Muscle layer of colon (tissue), 2 donors: ENCODE measurements around the gene TMEM100.

Experiments
- H3K27ac ChIP-seq: one replicate; pipeline ENCODE4 v1.7.0; 2013; ENCODE audit warnings: low read depth, mild to moderate bottlenecking, low read length, moderate library complexity
- H3K27me3 ChIP-seq, 2 donors: one replicate each; pipeline ENCODE4 v1.7.0; 2013; ENCODE audit warnings: low read length in 2 of 2, mild to moderate bottlenecking in 2 of 2; ENCODE audit not compliant: insufficient read depth in 2 of 2, control insufficient read depth in 1 of 2
- H3K36me3 ChIP-seq: one replicate; pipeline ENCODE4 v1.7.0; 2013; ENCODE audit warnings: mild to moderate bottlenecking, low read length; ENCODE audit not compliant: insufficient read depth
- H3K4me1 ChIP-seq: one replicate; pipeline ENCODE4 v1.7.0; 2013; ENCODE audit warnings: mild to moderate bottlenecking, low read length; ENCODE audit not compliant: insufficient read depth
- H3K4me3 ChIP-seq, 2 donors: one replicate each; pipeline ENCODE4 v1.7.0; 2013; ENCODE audit warnings: low read length in 2 of 2, low read depth in 1 of 2, mild to moderate bottlenecking in 1 of 2, moderate library complexity in 1 of 2
- H3K9ac ChIP-seq: one replicate; pipeline ENCODE4 v1.7.0; 2013; ENCODE audit warnings: low read length
- H3K9me3 ChIP-seq: one replicate; pipeline ENCODE4 v1.7.0; 2013; ENCODE audit warnings: mild to moderate bottlenecking, low read length
- donor health status: abdominal sarcoma.
- donor health status: Adenocarcinoma of cecum.

TMEM100 gene, protein sequence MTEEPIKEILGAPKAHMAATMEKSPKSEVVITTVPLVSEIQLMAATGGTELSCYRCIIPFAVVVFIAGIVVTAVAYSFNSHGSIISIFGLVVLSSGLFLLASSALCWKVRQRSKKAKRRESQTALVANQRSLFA

DNA sequence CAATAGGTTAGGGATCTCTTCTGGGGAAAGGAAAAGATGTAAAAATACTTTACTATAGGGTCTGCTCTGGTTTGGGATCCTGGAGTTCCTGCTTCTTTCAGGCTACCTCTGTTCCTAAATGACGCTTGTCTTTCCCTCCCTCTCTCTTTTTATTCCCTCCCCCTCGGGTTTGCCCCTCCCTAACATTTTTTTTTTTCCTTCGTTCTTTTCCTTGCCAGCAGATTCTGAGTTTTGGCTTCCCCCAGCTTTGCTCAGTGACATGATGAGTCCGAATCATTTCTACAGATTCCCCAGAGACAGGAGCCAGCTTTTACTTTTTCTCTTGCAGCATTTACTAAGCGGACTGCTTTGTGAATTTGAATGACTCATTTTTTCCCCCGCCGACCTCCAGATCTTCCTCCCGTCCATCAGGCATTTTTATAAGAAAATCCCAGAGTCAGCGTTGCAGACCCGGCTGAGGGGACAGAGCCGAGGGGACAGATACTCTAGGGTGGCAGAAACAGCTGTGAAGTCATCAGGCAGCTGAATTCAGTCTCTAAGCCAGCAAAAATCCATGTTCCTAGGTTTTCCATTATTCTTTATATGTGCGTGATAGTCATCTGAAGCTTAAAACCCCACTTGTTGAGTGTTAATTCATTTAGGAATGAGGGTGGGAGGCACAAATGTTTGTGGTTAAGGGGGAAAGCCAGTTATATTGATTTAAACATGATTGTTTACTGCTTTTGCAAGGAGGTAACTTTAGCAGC lies at the start of gene TMEM100:
Gene TMEM100 (minus strand): TSS at position 123 of the 746 bp plus-strand sequence. CDS start 1,794 bp downstream, outside the sequence.
- Histone ChIP-seq H3K4me3 (peak within 1 kb of the TSS; percentile 24 to 58), H3K9ac (peak within 1 kb of the TSS; percentile 12)

GRCh38 chr17:55772086-55772485 lies 49.4 kb upstream of the TMEM100 start:
- Histone ChIP-seq H3K4me1 (peaks cover 14% of the 10 kb centered on the region), H3K9ac (no peak overlapping the region), H3K27me3 (no peaks in the 10 kb centered on the region), H3K36me3 (peaks cover 67% of the 10 kb centered on the region), H3K4me3 (no peak overlapping the region), H3K27ac (no peak overlapping the region), H3K9me3 (no peaks in the 10 kb centered on the region)

More for the DNA sequence above, at the start of gene TMEM100:
- Histone ChIP-seq H3K36me3 (no peaks in the 10 kb centered on the region), H3K27me3 (no peaks in the 10 kb centered on the region), H3K9me3 (no peaks in the 10 kb centered on the region), H3K27ac (peak within 1 kb of the TSS; percentile 57), H3K4me1 (peaks cover 39% of the 10 kb centered on the region)

DNA sequence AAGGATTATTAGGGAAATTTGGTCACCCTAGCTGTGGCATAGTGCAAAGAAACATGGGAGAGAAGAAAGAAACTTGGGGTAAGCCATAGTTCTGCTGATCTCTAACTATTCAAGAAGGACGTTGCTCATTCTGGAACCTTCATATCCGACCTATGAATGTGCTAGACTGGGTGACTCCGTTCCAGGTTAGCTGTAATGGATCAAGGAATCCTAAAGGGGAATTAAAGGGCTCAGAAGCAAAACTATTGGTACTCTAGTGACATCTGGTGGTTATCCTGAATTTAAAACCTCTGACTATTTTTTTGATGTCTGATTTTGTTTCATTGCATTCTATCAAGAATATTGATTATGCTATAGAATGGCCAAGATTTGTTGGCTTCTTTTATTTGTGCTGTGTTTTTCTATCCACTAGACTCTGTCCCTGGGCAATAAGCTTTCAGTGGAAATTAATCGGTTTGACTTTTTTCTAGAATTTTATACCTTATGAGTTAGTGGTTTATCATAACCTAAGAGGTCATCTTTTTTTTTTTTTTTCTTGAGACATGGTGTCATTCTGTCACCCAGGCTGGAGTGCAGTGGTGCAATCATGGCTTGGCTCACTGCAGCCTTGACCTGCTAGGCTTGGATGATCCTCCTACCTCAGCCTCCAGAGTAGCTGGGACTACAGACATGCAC lies 47.7 kb upstream of the TMEM100 start:
- Histone ChIP-seq H3K36me3 (peaks cover 50% of the 10 kb centered on the region), H3K9ac (no peak overlapping the region), H3K27ac (no peak overlapping the region), H3K27me3 (no peaks in the 10 kb centered on the region), H3K4me3 (no peak overlapping the region), H3K9me3 (no peaks in the 10 kb centered on the region), H3K4me1 (peaks cover 14% of the 10 kb centered on the region)

GRCh38 chr17:55769625-55770000 lies 46.9 kb upstream of the TMEM100 start:
- H3K4me1 ChIP-seq, result peaks cover 14% of the 10 kb centered on the region
- no peak overlapping the region for H3K27ac ChIP-seq
- peaks cover 43% of the 10 kb centered on the region for H3K36me3 ChIP-seq

GRCh38 chr17:55768936-55769624 lies 46.4 kb upstream of the TMEM100 start:
- H3K36me3 ChIP-seq, result peaks cover 39% of the 10 kb centered on the region
- no peaks in the 10 kb centered on the region for H3K9me3 ChIP-seq
- no peak overlapping the region for H3K4me3 ChIP-seq
- H3K4me1 ChIP-seq, result peaks cover 16% of the 10 kb centered on the region
- H3K27me3 ChIP-seq, result no peaks in the 10 kb centered on the region
- no peak overlapping the region for H3K9ac ChIP-seq
- no peak overlapping the region for H3K27ac ChIP-seq

More at GRCh38 chr17:55769625-55770000, 46.9 kb upstream of the TMEM100 start:
- Histone ChIP-seq H3K4me3 (no peak overlapping the region), H3K27me3 (no peaks in the 10 kb centered on the region), H3K9me3 (no peaks in the 10 kb centered on the region), H3K9ac (no peak overlapping the region)

GRCh38 chr17:55765472-55765871 lies 42.8 kb upstream of the TMEM100 start:
- Histone ChIP-seq H3K27me3 (no peaks in the 10 kb centered on the region), H3K4me1 (peaks cover 24% of the 10 kb centered on the region), H3K36me3 (peaks cover 7% of the 10 kb centered on the region), H3K9ac (no peak overlapping the region), H3K9me3 (no peaks in the 10 kb centered on the region), H3K4me3 (no peak overlapping the region), H3K27ac (no peak overlapping the region)

DNA sequence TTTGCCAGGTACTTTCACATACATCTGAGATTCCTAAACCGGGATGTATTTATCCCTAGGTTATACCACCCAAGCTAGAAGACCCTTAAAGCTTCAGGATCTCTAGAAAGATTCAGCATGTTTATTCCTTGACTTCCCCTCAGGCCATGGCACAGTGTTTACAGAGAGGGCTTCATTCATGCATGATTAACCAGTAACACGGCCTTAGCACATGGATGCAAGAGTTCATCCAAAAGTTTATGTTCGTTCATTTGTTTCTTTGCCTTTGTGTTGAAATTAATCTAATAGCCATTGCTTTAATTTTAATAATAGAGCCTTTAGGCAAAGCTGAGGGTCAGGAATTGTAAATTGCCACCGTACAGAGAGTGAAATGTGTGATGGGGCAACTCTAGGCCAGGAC lies 41.9 kb upstream of the TMEM100 start:
- Histone ChIP-seq H3K4me1 (peaks cover 20% of the 10 kb centered on the region), H3K9me3 (no peaks in the 10 kb centered on the region), H3K27ac (no peak overlapping the region), H3K36me3 (peaks cover 4% of the 10 kb centered on the region), H3K9ac (no peak overlapping the region), H3K27me3 (no peaks in the 10 kb centered on the region), H3K4me3 (no peak overlapping the region)

- Histone ChIP-seq H3K9ac (no peak overlapping the region), H3K27me3 (no peaks in the 10 kb centered on the region), H3K27ac (no peak overlapping the region), H3K9me3 (no peaks in the 10 kb centered on the region), H3K4me3 (no peak overlapping the region), H3K36me3 (no peaks in the 10 kb centered on the region), H3K4me1 (peaks cover 13% of the 10 kb centered on the region)
Measured at GRCh38 chr17:55763856-55764255, 41.2 kb upstream of the TMEM100 start.

DNA sequence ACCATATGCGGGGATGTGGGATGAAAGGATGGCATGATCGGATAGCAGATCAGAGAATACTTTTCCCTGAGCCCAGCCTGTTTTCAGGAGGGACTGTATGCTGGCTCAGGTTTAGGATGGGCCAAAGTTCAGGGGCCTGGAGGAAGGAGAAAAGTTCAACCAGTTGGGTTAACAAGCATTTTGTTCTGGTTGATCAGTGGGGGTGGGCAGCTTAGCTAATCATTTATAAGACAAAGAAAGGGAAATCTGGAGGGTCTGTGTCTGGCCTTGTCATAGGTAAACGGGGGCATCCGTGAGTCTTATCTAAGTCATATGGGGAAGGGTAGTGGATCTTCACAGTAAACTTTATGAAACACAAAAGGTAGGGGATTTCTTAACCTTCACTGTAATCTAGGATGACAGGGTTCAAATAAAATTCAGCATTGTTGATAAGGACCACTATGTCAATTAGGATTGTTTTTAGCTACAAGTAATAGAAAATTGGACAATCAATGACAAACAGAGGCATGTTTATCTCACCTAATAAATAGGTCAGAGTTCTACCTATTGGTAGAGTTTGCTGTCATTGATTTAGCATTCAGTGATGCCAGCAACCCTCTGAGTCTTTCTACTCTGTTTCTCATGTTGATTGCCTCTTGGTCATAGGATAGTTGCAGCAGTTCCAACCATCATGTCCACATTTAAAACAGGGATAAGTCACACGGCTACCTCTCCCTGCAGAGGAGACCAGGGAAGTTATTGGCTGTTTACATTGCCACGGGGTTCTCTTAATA lies 39.6 kb upstream of the TMEM100 start:
- Histone ChIP-seq H3K4me3 (no peak overlapping the region), H3K36me3 (no peaks in the 10 kb centered on the region), H3K4me1 (peaks cover 13% of the 10 kb centered on the region), H3K27me3 (no peaks in the 10 kb centered on the region), H3K9ac (no peak overlapping the region), H3K9me3 (no peaks in the 10 kb centered on the region), H3K27ac (no peak overlapping the region)

GRCh38 chr17:55760643-55761355 lies 38.1 kb upstream of the TMEM100 start:
- Histone ChIP-seq H3K36me3 (no peaks in the 10 kb centered on the region), H3K27ac (no peak overlapping the region), H3K27me3 (no peaks in the 10 kb centered on the region), H3K9me3 (no peaks in the 10 kb centered on the region), H3K9ac (no peak overlapping the region), H3K4me1 (peaks cover 13% of the 10 kb centered on the region), H3K4me3 (no peak overlapping the region)
